Renal pelvis (tissue), 4 donors: ENCODE data around the gene STK32B. TPM values are rescaled to one million over a fixed set of nuclear protein-coding genes. Genes with fewer than 3 reads are reported as not detected.

ENCODE experiments used
- DNase-seq: peaks from one replicate; pipeline ENCODE4 v3.0.0-alpha.2; 2013
- polyA plus RNA-seq, 3 donors: library from polyadenylated mRNA; unstranded; fragments of 120-200 nt; gene quantifications; one replicate each; pipeline ENCODE4 v1.2.1, GENCODE V29; 2013; ENCODE audit not compliant: insufficient read length in 3 of 3

The STK32B gene
- polyA plus RNA-seq, 3 donors, result 7.2 to 10.6 (median 8.4) TPM

GRCh38 chr4:5387457-5387856 lies 336.2 kb downstream of the STK32B start:
- no peak for DNase-seq

GRCh38 chr4:5389756-5390310 lies 338.6 kb downstream of the STK32B start:
- no peak for DNase-seq

GRCh38 chr4:5391492-5391891 lies 340.2 kb downstream of the STK32B start:
- DNase-seq, result no peak

GRCh38 chr4:5393911-5394513 lies 342.7 kb downstream of the STK32B start:
- no peak for DNase-seq

GRCh38 chr4:5395781-5396180 lies 344.5 kb downstream of the STK32B start:
- no peak for DNase-seq

- no peak for DNase-seq
These were observed 346.8 kb downstream of the STK32B start for GRCh38 chr4:5398056-5398455.

- no peak for DNase-seq
These were observed 347.8 kb downstream of the STK32B start for GRCh38 chr4:5399124-5399523.

- DNase-seq, result peak; percentile 37
These were observed 348.6 kb downstream of the STK32B start for GRCh38 chr4:5399790-5400421.

- DNase-seq, result no peak
These were observed 352.6 kb downstream of the STK32B start for GRCh38 chr4:5403746-5404497.

- DNase-seq, result no peak
These were observed 358.0 kb downstream of the STK32B start for GRCh38 chr4:5409237-5409636.

- no peak for DNase-seq
These were observed 358.8 kb downstream of the STK32B start for GRCh38 chr4:5409972-5410618.

GRCh38 chr4:5412296-5412695 lies 361.0 kb downstream of the STK32B start:
- no peak for DNase-seq

- DNase-seq, result no peak
These were observed 361.5 kb downstream of the STK32B start for GRCh38 chr4:5412751-5413150.

GRCh38 chr4:5416637-5417036 lies 365.4 kb downstream of the STK32B start:
- no peak for DNase-seq

GRCh38 chr4:5420266-5420665 lies 369.0 kb downstream of the STK32B start:
- DNase-seq, result no peak

GRCh38 chr4:5421416-5421815 lies 370.1 kb downstream of the STK32B start:
- DNase-seq, result no peak

- DNase-seq, result no peak
These were observed 370.9 kb downstream of the STK32B start for GRCh38 chr4:5422195-5422594.

GRCh38 chr4:5423670-5424069 lies 372.4 kb downstream of the STK32B start:
- DNase-seq, result no peak

- DNase-seq, result no peak
These were observed 372.9 kb downstream of the STK32B start for GRCh38 chr4:5424211-5424610.

- no peak for DNase-seq
These were observed 373.6 kb downstream of the STK32B start for GRCh38 chr4:5424901-5425300.

GRCh38 chr4:5429747-5430146 lies 378.5 kb downstream of the STK32B start:
- DNase-seq, result no peak

- no peak for DNase-seq
These were observed 381.9 kb downstream of the STK32B start for GRCh38 chr4:5433196-5433595.
